DOHH2 (cell line): ENCODE results near the gene RGR.

Experiments
- EZH2phosphoT487 ChIP-seq: fragments of 200-600 bp; sonication (generic); IDR thresholded peaks from 2 replicates; pipeline ENCODE4 v1.6.1; 2017; ENCODE audit warnings: borderline replicate concordance, mild to moderate bottlenecking, antibody characterized with exemption, low read length, moderate library complexity, mixed read lengths
- TF ChIP-seq, protein P1 (sequence below): fragments of 200-600 bp; sonication (generic); IDR thresholded peaks from one replicate; pipeline ENCODE4 v1.5.1; 2014; ENCODE audit warnings: antibody characterized with exemption, mild to moderate bottlenecking, low read depth, low read length; ENCODE audit not compliant: poor library complexity, severe bottlenecking

DNA sequence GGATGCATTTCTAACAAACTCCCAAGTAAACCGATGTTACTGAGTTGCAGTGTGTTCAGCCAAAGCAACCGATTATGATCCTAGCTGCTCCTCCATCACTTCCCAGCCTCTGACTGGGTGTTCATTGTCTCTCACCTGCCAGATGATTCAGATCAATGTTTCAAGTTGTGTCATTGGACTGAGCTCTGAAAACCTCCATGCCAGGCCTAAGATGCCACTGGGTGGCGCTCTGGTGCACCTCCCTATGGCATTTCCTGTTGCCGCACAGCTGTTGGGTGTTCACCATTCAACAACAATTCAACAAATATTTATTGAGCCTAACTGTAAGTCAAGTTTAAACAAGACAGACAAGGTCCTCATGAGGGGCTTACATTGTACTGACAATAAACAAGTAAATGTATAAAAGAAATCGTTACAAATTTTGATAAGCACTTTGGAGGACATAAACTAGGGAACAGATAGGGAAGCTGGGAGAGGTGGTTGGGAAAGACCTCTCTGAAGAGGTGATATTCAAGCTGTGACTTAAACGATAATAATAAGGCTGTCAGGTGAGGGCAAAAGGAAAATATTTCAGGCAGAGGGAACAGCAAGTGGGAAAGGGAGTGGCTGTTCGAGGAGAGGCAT, 22.8 kb downstream of the RGR start:
- TF ChIP-seq, protein P1, sequence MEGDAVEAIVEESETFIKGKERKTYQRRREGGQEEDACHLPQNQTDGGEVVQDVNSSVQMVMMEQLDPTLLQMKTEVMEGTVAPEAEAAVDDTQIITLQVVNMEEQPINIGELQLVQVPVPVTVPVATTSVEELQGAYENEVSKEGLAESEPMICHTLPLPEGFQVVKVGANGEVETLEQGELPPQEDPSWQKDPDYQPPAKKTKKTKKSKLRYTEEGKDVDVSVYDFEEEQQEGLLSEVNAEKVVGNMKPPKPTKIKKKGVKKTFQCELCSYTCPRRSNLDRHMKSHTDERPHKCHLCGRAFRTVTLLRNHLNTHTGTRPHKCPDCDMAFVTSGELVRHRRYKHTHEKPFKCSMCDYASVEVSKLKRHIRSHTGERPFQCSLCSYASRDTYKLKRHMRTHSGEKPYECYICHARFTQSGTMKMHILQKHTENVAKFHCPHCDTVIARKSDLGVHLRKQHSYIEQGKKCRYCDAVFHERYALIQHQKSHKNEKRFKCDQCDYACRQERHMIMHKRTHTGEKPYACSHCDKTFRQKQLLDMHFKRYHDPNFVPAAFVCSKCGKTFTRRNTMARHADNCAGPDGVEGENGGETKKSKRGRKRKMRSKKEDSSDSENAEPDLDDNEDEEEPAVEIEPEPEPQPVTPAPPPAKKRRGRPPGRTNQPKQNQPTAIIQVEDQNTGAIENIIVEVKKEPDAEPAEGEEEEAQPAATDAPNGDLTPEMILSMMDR = peak; percentile 79
- no peak for TF ChIP-seq EZH2phosphoT487
